Islet precursor cell (in vitro differentiated cells): Measurements from ENCODE around the gene ZNF554.
"Not testable (repeated sequence)": the region's sequence is repeated elsewhere in the genome, so short reads cannot be mapped to it uniquely, and the experiment has no call there.

Experiments
- DNase-seq: peaks from one replicate; pipeline ENCODE4 v3.0.0-alpha.2; 2018

The ZNF554 gene

DNA sequence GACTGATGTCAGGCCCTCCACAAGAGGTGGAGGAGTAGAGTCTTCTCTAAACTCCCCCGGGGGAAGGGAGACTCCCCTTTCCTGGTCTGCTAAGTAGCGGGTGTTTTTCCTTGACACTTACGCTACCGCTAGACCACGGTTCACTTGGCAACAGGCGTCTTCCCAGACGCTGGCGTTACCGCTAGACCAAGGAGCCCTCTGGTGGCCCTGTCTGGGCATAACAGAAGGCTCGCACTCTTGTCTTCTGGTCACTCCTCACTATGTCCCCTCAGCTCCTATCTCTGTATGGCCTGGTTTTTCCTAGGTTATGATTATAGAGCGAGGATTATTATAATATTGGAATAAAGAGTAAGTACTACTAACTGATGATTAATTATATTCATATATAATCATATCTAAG, 52.5 kb downstream of the ZNF554 start:
- not testable (repeated sequence) for DNase-seq

- no peak for DNase-seq
These were observed 58.0 kb downstream of the ZNF554 start for GRCh38 chr19:2877398-2878331.

DNA sequence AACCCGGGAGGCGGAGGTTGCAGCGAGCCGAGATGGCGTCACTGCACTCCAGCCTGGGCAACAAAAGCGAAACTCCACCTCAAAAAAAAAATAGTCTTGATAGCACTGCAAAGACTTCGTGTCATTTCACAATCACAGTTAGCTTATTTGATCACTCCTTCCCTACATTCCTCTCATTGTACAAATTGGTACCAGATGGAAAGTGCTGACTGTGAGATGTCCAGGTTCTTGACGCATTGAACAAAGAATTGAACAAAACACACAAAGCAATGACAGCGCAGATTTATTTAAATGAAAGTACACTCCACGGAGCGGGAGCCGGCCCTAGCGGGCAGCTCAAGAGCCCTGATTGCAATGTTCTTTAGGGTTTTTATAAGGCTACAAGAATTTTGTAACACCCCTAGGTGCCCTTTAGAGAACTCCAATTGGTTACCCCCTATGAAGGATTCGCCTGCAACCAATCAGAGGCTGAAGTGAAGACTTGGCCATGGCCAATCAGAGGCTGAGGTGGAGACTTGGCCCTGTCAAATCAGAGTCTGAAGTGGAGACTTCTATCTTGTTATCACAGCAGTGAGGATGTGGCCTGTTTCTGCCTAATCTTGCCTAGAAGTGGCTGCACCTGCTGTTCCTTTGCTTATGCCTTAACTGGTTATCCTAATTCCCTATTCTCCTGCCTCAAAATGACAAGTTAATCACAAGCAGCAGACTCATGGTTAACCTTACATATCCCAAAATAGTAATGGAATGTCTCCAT, 64.2 kb downstream of the ZNF554 start:
- no peak for DNase-seq

DNA sequence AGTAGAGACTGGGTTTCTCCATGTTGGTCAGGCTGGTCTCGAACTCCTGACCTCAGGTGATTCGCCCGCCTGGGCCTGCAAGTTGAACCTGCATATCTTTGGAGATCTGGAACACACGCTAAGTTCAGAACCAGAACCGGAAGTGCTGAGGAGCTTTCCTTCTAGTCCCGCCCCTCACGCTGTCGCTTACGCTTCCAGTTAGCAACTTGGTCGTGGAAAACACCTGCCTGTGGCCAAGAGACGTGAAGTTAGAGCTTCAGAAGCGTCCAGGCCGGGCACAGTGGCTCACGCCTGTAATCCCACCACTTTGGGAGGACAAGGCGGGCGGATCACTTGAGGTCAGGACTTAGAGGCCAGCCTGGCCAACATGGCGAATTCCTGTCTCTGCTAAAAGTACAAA, 66.1 kb downstream of the ZNF554 start:
- DNase-seq, result no peak
